Body of pancreas (tissue), 4 donors: ENCODE measurements around the gene DAB2IP. TPM values are rescaled to one million over a fixed set of nuclear protein-coding genes. Genes with fewer than 3 reads are reported as not detected.

ENCODE experiments used
- ATAC-seq: fragments of 150-250 bp; one replicate; pipeline ENCODE4 v1.9.1; 2016
- DNase-seq, 4 donors: peaks; one replicate each; pipeline ENCODE4 v3.0.0-alpha.2; 2019
- H3K27ac ChIP-seq, 4 donors: fragments of 200-600 bp; sonication (generic); 1 replicate in 3 of 4; 2 replicates in 1 of 4; pipeline versions ENCODE4 v1.5.1 to v1.6.1; 2016 to 2019; ENCODE audit warnings: mild to moderate bottlenecking in 1 of 4, mixed read lengths in 1 of 4, moderate library complexity in 1 of 4
- H3K27me3 ChIP-seq, 2 donors: fragments of 200-600 bp; sonication (generic); one replicate each; pipeline ENCODE4 v1.6.0; 2016; ENCODE audit warnings: mild to moderate bottlenecking in 1 of 2
- H3K36me3 ChIP-seq, 2 donors: fragments of 200-600 bp; sonication (generic); replicated peaks in 1 of 2; 2 replicates each; pipeline ENCODE4 v1.5.1; 2016; ENCODE audit warnings: low read depth in 2 of 2; ENCODE audit not compliant: insufficient read depth in 1 of 2
- H3K4me1 ChIP-seq: fragments of 200-600 bp; sonication (generic); one replicate; pipeline ENCODE4 v1.6.0; 2016
- H3K4me3 ChIP-seq, 2 donors: fragments of 200-600 bp; sonication (generic); 1 replicate in 1 of 2; 2 replicates in 1 of 2; pipeline ENCODE4 v1.5.1; 2016 to 2019
- H3K9me3 ChIP-seq, 3 donors: fragments of 200-600 bp; sonication (generic); 1 replicate in 2 of 3; 2 replicates in 1 of 3; pipeline ENCODE4 v1.5.1; 2016
- CTCF ChIP-seq, 7 experiments: fragments of 450-650 bp in 4 of 7; fragments of 200-600 bp in 3 of 7; sonication (generic) in 3 of 7; IDR thresholded peaks; one replicate each; pipeline ENCODE4 v1.5.1; 2016 to 2019; ENCODE audit warnings: antibody characterized with exemption in 7 of 7
- POLR2A ChIP-seq, 3 donors: fragments of 450-650 bp; IDR thresholded peaks; one replicate each; pipeline ENCODE4 v1.6.1; 2016; ENCODE audit warnings: antibody characterized with exemption in 3 of 3, mild to moderate bottlenecking in 2 of 3
- WGBS, 2 donors: methylation state at CpG; one replicate each; pipeline ENCODE4 v1.1.5; 2017; 5-methylcytosine and 5-hydroxymethylcytosine counted together
- intact Hi-C: fragments of 100-400 bp; cut with DNase I; formaldehyde crosslinking; loops from one replicate; pipeline ENCODE4 v1.15.1; 2023
- total RNA-seq, 2 donors: library from RNA; depleted of rRNA; stranded (reverse); fragments of >200 nt; gene quantifications; one replicate each; pipeline ENCODE4 v1.1.0, GENCODE V29; 2016

Gene DAB2IP
- total RNA-seq, 2 donors from 2014 or later, result 25.2 to 34.9 TPM

GRCh38 chr9:121825031-121825691 is 173.7 kb downstream of the DAB2IP start:
- Histone ChIP-seq H3K36me3 (no peaks in the 10 kb centered on the region), H3K9me3 (no peaks in the 10 kb centered on the region), H3K4me1 (no peaks in the 10 kb centered on the region), H3K27ac (no peak overlapping the region), H3K27me3 (no peaks in the 10 kb centered on the region), H3K4me3 (no peak overlapping the region)
- DNase-seq, result no peak
- no peak for ATAC-seq
- 79 to 87% methylated on average over 12 of the region's 12 CpGs for WGBS, 2 donors
- TF ChIP-seq POLR2A (IDR thresholded peaks at IDR 0.05) (no peak), CTCF (IDR thresholded peaks at IDR 0.05) (no peak)
- intact Hi-C loops, result no loop called here

GRCh38 chr9:121826711-121827110 is 175.3 kb downstream of the DAB2IP start:
- WGBS, 2 donors, result 87 to 89% methylated on average over 7 of the region's 7 CpGs
- intact Hi-C loops, result no loop called here

GRCh38 chr9:121827251-121827967 is 176.0 kb downstream of the DAB2IP start:
- no peaks in the 10 kb centered on the region for H3K27me3 ChIP-seq
- intact Hi-C loops, result no loop called here
- no peaks in the 10 kb centered on the region for H3K9me3 ChIP-seq
- no peak overlapping the region for H3K4me3 ChIP-seq
- no peak for ATAC-seq
- TF ChIP-seq CTCF (IDR thresholded peaks at IDR 0.05) (no peak), POLR2A (IDR thresholded peaks at IDR 0.05) (no peak)
- no peaks in the 10 kb centered on the region for H3K4me1 ChIP-seq
- H3K27ac ChIP-seq, result no peak overlapping the region
- 92 to 95% methylated on average over 14 to 17 of the region's 17 CpGs for WGBS, 2 donors
- no peaks in the 10 kb centered on the region for H3K36me3 ChIP-seq
- DNase-seq, result no peak

More at GRCh38 chr9:121826711-121827110, 175.3 kb downstream of the DAB2IP start:
- no peak for TF ChIP-seq POLR2A (IDR thresholded peaks at IDR 0.05)
- TF ChIP-seq CTCF (IDR thresholded peaks at IDR 0.05), result no peak
- Histone ChIP-seq H3K9me3 (no peaks in the 10 kb centered on the region), H3K27ac (no peak overlapping the region), H3K36me3 (no peaks in the 10 kb centered on the region), H3K4me1 (no peaks in the 10 kb centered on the region), H3K27me3 (no peaks in the 10 kb centered on the region), H3K4me3 (no peak overlapping the region)
- DNase-seq, result no peak
- ATAC-seq, result no peak

- WGBS, 2 donors, result 83 to 97% methylated on average over 2 to 3 of the region's 3 CpGs
- H3K4me3 ChIP-seq, result no peak overlapping the region
- no peak for ATAC-seq
- intact Hi-C loops, result no loop called here
- no peak for DNase-seq
- H3K4me1 ChIP-seq, result no peaks in the 10 kb centered on the region
- TF ChIP-seq POLR2A (IDR thresholded peaks at IDR 0.05), result no peak
- TF ChIP-seq CTCF (IDR thresholded peaks at IDR 0.05), result no peak
- H3K36me3 ChIP-seq, result no peaks in the 10 kb centered on the region
- no peaks in the 10 kb centered on the region for H3K27me3 ChIP-seq
- H3K27ac ChIP-seq, result no peak overlapping the region
- H3K9me3 ChIP-seq, result no peaks in the 10 kb centered on the region
These were observed 179.2 kb downstream of the DAB2IP start for GRCh38 chr9:121830441-121831140.
